ENCODE results near the gene POLR1D.

Gene POLR1D

GRCh38 chr13:27607125-27607524 lies 14.6 kb upstream of the POLR1D start:
- Histone ChIP-seq H3K4me2 (ENCODE audit: low read length) (no peak overlapping the region), H4K20me1 (ENCODE audit: insufficient read depth, low read length) (0 out of 2 replicates have a peak, but pooled peaks cover 3% of the 10 kb centered on the region), H3K9me3 (ENCODE audit: low read length) (0 out of 2 replicates have a peak, but pooled peaks cover 3% of the 10 kb centered on the region), H3K27me3 (ENCODE audit: insufficient read depth, low read length) (no peaks in the 10 kb centered on the region), H3K9ac (ENCODE audit: low read length) (no peak overlapping the region), H3F3A (ENCODE audit: insufficient read depth, low read length) (no peaks in the 10 kb centered on the region), H3K27ac (ENCODE audit: low read depth, low read length, poor library complexity, severe bottlenecking) (no peak overlapping the region), H3K36me3 (ENCODE audit: insufficient read depth, low read length) (no peaks in the 10 kb centered on the region), H3K9me2 (ENCODE audit: low read depth, low read length) (no peaks in the 10 kb centered on the region), H2AFZ (ENCODE audit: low read length) (no peak overlapping the region), H3K4me3 (ENCODE audit: low read depth, low read length, poor library complexity, severe bottlenecking) (no peak overlapping the region), H3K79me2 (ENCODE audit: insufficient read depth, low read length) (peaks cover 22% of the 10 kb centered on the region), H3K4me1 (ENCODE audit: insufficient read depth, low read length, severe bottlenecking) (no peaks in the 10 kb centered on the region)
- no peak for TF ChIP-seq EZH2 (IDR thresholded peaks at IDR 0.05; ENCODE audit: borderline replicate concordance, low read length)
- TF ChIP-seq CTCF (IDR thresholded peaks at IDR 0.05; ENCODE audit: low read length): no peak

GRCh38 chr13:27613628-27614027 lies 8.1 kb upstream of the POLR1D start:
- H3K27me3 ChIP-seq (ENCODE audit: insufficient read depth, low read length): no peaks in the 10 kb centered on the region
- H3K4me1 ChIP-seq (ENCODE audit: insufficient read depth, low read length, severe bottlenecking): peaks cover 2% of the 10 kb centered on the region
- no peak overlapping the region for H3K27ac ChIP-seq (ENCODE audit: low read depth, low read length, poor library complexity, severe bottlenecking)
- 0 out of 2 replicates have a peak, but pooled peaks cover 3% of the 10 kb centered on the region for H4K20me1 ChIP-seq (ENCODE audit: insufficient read depth, low read length)
- H3F3A ChIP-seq (ENCODE audit: insufficient read depth, low read length): no peaks in the 10 kb centered on the region
- no peak for TF ChIP-seq EZH2 (IDR thresholded peaks at IDR 0.05; ENCODE audit: borderline replicate concordance, low read length)
- no peak for TF ChIP-seq CTCF (IDR thresholded peaks at IDR 0.05; ENCODE audit: low read length)
- H3K79me2 ChIP-seq (ENCODE audit: insufficient read depth, low read length): peaks cover 28% of the 10 kb centered on the region
- H3K9me2 ChIP-seq (ENCODE audit: low read depth, low read length): no peaks in the 10 kb centered on the region
- no peak overlapping the region for H3K4me3 ChIP-seq (ENCODE audit: low read depth, low read length, poor library complexity, severe bottlenecking)
- H3K9ac ChIP-seq (ENCODE audit: low read length): no peak overlapping the region
- no peak overlapping the region for H3K4me2 ChIP-seq (ENCODE audit: low read length)
- no peaks in the 10 kb centered on the region for H3K36me3 ChIP-seq (ENCODE audit: insufficient read depth, low read length)
- H2AFZ ChIP-seq (ENCODE audit: low read length): no peak overlapping the region
- H3K9me3 ChIP-seq (ENCODE audit: low read length): no peaks in the 10 kb centered on the region

- H3F3A ChIP-seq (ENCODE audit: insufficient read depth, low read length): no peaks in the 10 kb centered on the region
- no peak overlapping the region for H3K4me3 ChIP-seq (ENCODE audit: low read depth, low read length, poor library complexity, severe bottlenecking)
- H3K4me2 ChIP-seq (ENCODE audit: low read length): no peak overlapping the region
- peaks cover 3% of the 10 kb centered on the region; the same call in 1 of the 2 replicates for H3K36me3 ChIP-seq (ENCODE audit: insufficient read depth, low read length)
- no peak for TF ChIP-seq CTCF (IDR thresholded peaks at IDR 0.05; ENCODE audit: low read length)
- no peak for TF ChIP-seq EZH2 (IDR thresholded peaks at IDR 0.05; ENCODE audit: borderline replicate concordance, low read length)
- no peak overlapping the region for H3K27ac ChIP-seq (ENCODE audit: low read depth, low read length, poor library complexity, severe bottlenecking)
- H3K27me3 ChIP-seq (ENCODE audit: insufficient read depth, low read length): no peaks in the 10 kb centered on the region
- peaks cover 22% of the 10 kb centered on the region for H3K79me2 ChIP-seq (ENCODE audit: insufficient read depth, low read length)
- H3K9me3 ChIP-seq (ENCODE audit: low read length): no peaks in the 10 kb centered on the region
- H4K20me1 ChIP-seq (ENCODE audit: insufficient read depth, low read length): no peaks in the 10 kb centered on the region
- no peak overlapping the region for H2AFZ ChIP-seq (ENCODE audit: low read length)
- no peak overlapping the region for H3K9ac ChIP-seq (ENCODE audit: low read length)
- H3K9me2 ChIP-seq (ENCODE audit: low read depth, low read length): no peaks in the 10 kb centered on the region
- peaks cover 20% of the 10 kb centered on the region for H3K4me1 ChIP-seq (ENCODE audit: insufficient read depth, low read length, severe bottlenecking)
Observed at GRCh38 chr13:27617881-27618321, 3.8 kb upstream of the POLR1D start.
